ENCODE data around the gene SARDH. TPM values are rescaled to one million over a fixed set of nuclear protein-coding genes. Genes with fewer than 3 reads are reported as not detected.

The SARDH gene
- total RNA-seq, 1 donor from 2014 or later = 1.8 TPM

- peaks cover 15% of the 10 kb centered on the region for H3K27me3 ChIP-seq (ENCODE audit: control insufficient read depth, insufficient read depth, low read length)
Observed at GRCh38 chr9:133641861-133642595, 96.1 kb downstream of the SARDH start.

GRCh38 chr9:133641396-133641655, 96.8 kb downstream of the SARDH start:
- peaks cover 12% of the 10 kb centered on the region for H3K27me3 ChIP-seq (ENCODE audit: control insufficient read depth, insufficient read depth, low read length)
- no peak for TF ChIP-seq CTCF (IDR thresholded peaks at IDR 0.05; ENCODE audit: insufficient read depth, low read length, poor library complexity, severe bottlenecking)
- DNase-seq (ENCODE audit: low read depth) = no peak
- no peak overlapping the region for H3K4me3 ChIP-seq (ENCODE audit: low read depth, low read length)
- no peaks in the 10 kb centered on the region for H3K36me3 ChIP-seq (ENCODE audit: control insufficient read depth, insufficient read depth, low read length)

More at GRCh38 chr9:133641861-133642595, 96.1 kb downstream of the SARDH start:
- Histone ChIP-seq H3K36me3 (ENCODE audit: control insufficient read depth, insufficient read depth, low read length) (no peaks in the 10 kb centered on the region), H3K4me3 (ENCODE audit: low read depth, low read length) (no peak overlapping the region)
- DNase-seq (ENCODE audit: low read depth) = no peak
- no peak for TF ChIP-seq CTCF (IDR thresholded peaks at IDR 0.05; ENCODE audit: insufficient read depth, low read length, poor library complexity, severe bottlenecking)

GRCh38 chr9:133640580-133641395, 97.4 kb downstream of the SARDH start:
- Histone ChIP-seq H3K36me3 (ENCODE audit: control insufficient read depth, insufficient read depth, low read length) (no peaks in the 10 kb centered on the region), H3K4me3 (ENCODE audit: low read depth, low read length) (no peak overlapping the region), H3K27me3 (ENCODE audit: control insufficient read depth, insufficient read depth, low read length) (peaks cover 13% of the 10 kb centered on the region)
- no peak for TF ChIP-seq CTCF (IDR thresholded peaks at IDR 0.05; ENCODE audit: insufficient read depth, low read length, poor library complexity, severe bottlenecking)
- DNase-seq (ENCODE audit: low read depth) = no peak

DNA sequence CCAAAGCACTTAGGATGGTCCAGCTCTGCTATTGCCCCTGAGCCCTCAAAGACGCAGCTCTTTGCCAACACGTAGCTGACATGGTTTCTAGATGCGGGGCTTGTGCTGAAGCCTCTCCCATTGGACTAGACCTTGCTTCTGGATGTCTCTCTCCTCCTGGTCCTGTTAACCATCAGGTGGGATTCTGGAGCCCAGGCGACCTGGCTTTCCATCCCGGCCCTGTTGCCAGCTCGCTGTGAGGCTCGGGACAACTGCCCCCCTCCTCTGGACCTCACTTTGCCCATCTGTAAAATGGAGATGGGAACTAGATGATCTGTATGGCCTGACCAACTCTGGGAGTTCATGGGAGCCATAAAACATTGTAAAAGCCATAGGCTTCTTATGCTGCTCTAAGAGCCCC, 98.0 kb downstream of the SARDH start:
- H3K27me3 ChIP-seq (ENCODE audit: control insufficient read depth, insufficient read depth, low read length) = peaks cover 17% of the 10 kb centered on the region
- DNase-seq (ENCODE audit: low read depth) = no peak

GRCh38 chr9:133639613-133640012, 98.5 kb downstream of the SARDH start:
- peaks cover 20% of the 10 kb centered on the region for H3K27me3 ChIP-seq (ENCODE audit: control insufficient read depth, insufficient read depth, low read length)
- DNase-seq (ENCODE audit: low read depth) = no peak
- no peak overlapping the region for H3K4me3 ChIP-seq (ENCODE audit: low read depth, low read length)
- H3K36me3 ChIP-seq (ENCODE audit: control insufficient read depth, insufficient read depth, low read length) = no peaks in the 10 kb centered on the region
- no peak for TF ChIP-seq CTCF (IDR thresholded peaks at IDR 0.05; ENCODE audit: insufficient read depth, low read length, poor library complexity, severe bottlenecking)

More for the DNA sequence above, 98.0 kb downstream of the SARDH start:
- H3K36me3 ChIP-seq (ENCODE audit: control insufficient read depth, insufficient read depth, low read length) = no peaks in the 10 kb centered on the region
- H3K4me3 ChIP-seq (ENCODE audit: low read depth, low read length) = no peak overlapping the region
- no peak for TF ChIP-seq CTCF (IDR thresholded peaks at IDR 0.05; ENCODE audit: insufficient read depth, low read length, poor library complexity, severe bottlenecking)

Data from kidney epithelial cell (primary cell).